Measurements from ENCODE around the gene PAFAH2.
"Not testable (repeated sequence)": the region's sequence is repeated elsewhere in the genome, so short reads cannot be mapped to it uniquely, and the experiment has no call there.

PAFAH2 gene

GRCh38 chr1:25978403-25978802, 19.5 kb downstream of the PAFAH2 start:
- FAIRE-seq: no peak

GRCh38 chr1:25977801-25978200, 20.1 kb downstream of the PAFAH2 start:
- no peak for FAIRE-seq

GRCh38 chr1:25973610-25974321, 24.1 kb downstream of the PAFAH2 start:
- FAIRE-seq: no peak

GRCh38 chr1:25971811-25972180, 26.1 kb downstream of the PAFAH2 start:
- FAIRE-seq: no peak

- FAIRE-seq: no peak
Observed at GRCh38 chr1:25971066-25971810, 26.6 kb downstream of the PAFAH2 start.

GRCh38 chr1:25967308-25967707, 30.6 kb downstream of the PAFAH2 start:
- FAIRE-seq: no peak

GRCh38 chr1:25959611-25960010, 38.3 kb downstream of the PAFAH2 start:
- FAIRE-seq: no peak

GRCh38 chr1:25958465-25958864, 39.4 kb downstream of the PAFAH2 start:
- no peak for FAIRE-seq

GRCh38 chr1:25955553-25955952, 42.3 kb downstream of the PAFAH2 start:
- no peak for FAIRE-seq

GRCh38 chr1:25954282-25954938, 43.5 kb downstream of the PAFAH2 start:
- FAIRE-seq: no peak

GRCh38 chr1:25952841-25953401, 44.9 kb downstream of the PAFAH2 start:
- FAIRE-seq: no peak

GRCh38 chr1:25948641-25949040, 49.2 kb downstream of the PAFAH2 start:
- no peak for FAIRE-seq

- no peak for FAIRE-seq
Observed at GRCh38 chr1:25947027-25947426, 50.8 kb downstream of the PAFAH2 start.

GRCh38 chr1:25945761-25946160, 52.1 kb downstream of the PAFAH2 start:
- no peak for FAIRE-seq

GRCh38 chr1:25944986-25945385, 52.9 kb downstream of the PAFAH2 start:
- no peak for FAIRE-seq

GRCh38 chr1:25943511-25943910, 54.4 kb downstream of the PAFAH2 start:
- not testable (repeated sequence) for FAIRE-seq

GRCh38 chr1:25936947-25937346, 60.9 kb downstream of the PAFAH2 start:
- no peak for FAIRE-seq

- no peak for FAIRE-seq
Observed at GRCh38 chr1:25933479-25934365, 64.1 kb downstream of the PAFAH2 start.

GRCh38 chr1:25932811-25933400, 65.0 kb downstream of the PAFAH2 start:
- FAIRE-seq: not testable (repeated sequence)

- FAIRE-seq: no peak
Observed at GRCh38 chr1:25932321-25932720, 65.5 kb downstream of the PAFAH2 start.

- no peak for FAIRE-seq
Observed at GRCh38 chr1:25929016-25929415, 68.8 kb downstream of the PAFAH2 start.
